Activated CD8-positive, alpha-beta memory T cell treated with anti-CD3 and anti-CD28 coated beads for 48 hours (primary cell): Measurements from ENCODE around the gene TMEM184A.

Experiments
- DNase-seq, 3 experiments: peaks; one replicate each; pipeline ENCODE4 v3.0.0-alpha.2; 2020; ENCODE audit warnings: low read depth in 2 of 3, low spot score in 2 of 3

TMEM184A gene

GRCh38 chr7:1555813-1556543 lies at the start of gene TMEM184A:
Gene TMEM184A, minus strand, starts transcription at chr7:1556205. Its CDS starts 721 bp downstream, at chr7:1555484.
- no peak for DNase-seq

GRCh38 chr7:1604383-1604782 lies 48.4 kb upstream of the TMEM184A start:
- DNase-seq: no peak

DNA sequence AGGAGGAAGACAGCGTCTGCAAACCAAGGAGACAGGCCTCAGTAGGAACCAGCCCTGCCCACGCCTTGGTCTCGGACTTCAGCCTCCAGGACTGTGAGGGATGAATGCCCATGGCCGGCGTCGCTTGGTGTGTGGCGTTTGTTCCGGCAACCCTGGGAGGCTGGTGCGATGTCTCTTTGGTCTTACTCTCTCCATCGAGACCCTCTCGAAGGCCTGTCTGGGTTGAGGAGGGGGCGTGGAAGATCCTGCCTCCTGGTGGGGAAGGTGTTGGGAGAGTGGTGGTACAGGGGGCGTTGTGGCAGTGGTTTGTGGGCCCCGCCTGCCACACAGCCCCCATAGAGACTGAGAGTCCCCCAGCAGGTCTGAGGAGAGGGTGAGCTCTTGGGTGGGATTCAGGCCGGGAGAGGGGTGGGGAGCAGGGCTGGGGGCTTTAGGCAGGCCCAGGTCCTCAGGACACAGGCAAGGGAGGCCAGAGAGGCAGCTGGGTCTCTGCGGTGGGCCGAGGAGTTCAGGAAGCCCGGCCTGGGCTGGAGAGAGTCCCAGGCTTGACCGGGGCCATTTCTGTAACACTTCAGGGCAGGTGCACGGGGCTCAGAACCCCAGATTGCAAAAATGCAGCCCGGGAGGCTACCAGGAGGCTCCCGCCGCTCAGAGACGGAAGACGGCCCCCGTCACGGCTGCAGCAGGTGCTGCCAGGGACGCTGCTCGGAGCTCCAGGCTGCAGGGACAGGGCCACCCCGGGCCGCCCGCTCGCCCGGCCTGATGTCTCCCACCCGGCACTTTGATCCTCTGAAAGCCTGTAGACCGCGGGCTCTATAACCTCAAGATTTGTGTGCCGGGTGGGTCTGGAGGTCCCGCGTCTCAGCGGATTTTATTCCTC lies 47.6 kb upstream of the TMEM184A start:
- DNase-seq: no peak

DNA sequence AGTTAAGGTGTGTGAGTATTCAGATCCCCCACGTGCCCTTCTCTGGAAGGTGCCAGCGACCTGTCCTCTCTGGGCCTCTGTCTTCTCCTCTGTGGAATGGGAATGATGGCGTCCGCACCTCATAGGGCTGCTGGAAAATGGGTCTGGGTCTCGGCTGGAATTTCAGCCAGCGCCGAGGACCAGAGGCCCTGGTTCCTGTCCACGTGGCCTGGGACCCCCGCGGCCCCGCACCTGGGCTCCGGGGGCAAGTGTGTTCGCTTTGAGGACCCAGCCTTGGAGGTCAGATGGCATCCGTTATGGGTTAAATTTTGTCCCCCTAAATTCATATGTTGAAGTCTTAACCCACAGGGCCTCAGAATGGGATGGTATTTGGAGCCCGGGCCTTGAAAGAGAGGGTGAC lies 46.4 kb upstream of the TMEM184A start:
- no peak for DNase-seq

DNA sequence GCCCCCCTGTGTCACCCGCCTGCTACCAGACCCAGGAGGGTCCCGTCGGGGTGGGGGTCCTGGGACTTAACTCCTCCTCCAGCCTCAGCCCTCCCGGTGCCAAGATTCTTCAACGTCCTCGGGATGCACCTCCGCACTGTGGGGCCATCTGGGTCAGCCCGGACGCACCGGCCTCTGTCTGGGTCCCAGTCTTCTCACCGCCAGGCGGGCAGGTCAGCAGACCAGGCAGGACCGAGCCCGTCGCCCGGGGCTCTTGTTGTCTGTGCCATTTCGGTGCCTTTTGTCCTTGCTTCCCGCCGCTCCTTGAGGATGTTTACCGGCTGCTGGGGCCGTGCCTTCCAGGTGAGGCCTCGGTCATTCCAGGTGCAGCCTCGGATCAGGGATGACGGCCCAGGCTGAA lies 46.0 kb upstream of the TMEM184A start:
- DNase-seq: no peak

GRCh38 chr7:1599640-1600395 lies 43.8 kb upstream of the TMEM184A start:
- no peak for DNase-seq

- no peak for DNase-seq
Measured at GRCh38 chr7:1598961-1599639, 43.1 kb upstream of the TMEM184A start.

- no peak for DNase-seq
Measured at GRCh38 chr7:1598286-1598685, 42.3 kb upstream of the TMEM184A start.

- DNase-seq: no peak
Measured at GRCh38 chr7:1597791-1598190, 41.8 kb upstream of the TMEM184A start.

- DNase-seq: no peak
Measured at GRCh38 chr7:1597066-1597760, 41.2 kb upstream of the TMEM184A start.

- DNase-seq: no peak
Measured at GRCh38 chr7:1596181-1597043, 40.4 kb upstream of the TMEM184A start.

DNA sequence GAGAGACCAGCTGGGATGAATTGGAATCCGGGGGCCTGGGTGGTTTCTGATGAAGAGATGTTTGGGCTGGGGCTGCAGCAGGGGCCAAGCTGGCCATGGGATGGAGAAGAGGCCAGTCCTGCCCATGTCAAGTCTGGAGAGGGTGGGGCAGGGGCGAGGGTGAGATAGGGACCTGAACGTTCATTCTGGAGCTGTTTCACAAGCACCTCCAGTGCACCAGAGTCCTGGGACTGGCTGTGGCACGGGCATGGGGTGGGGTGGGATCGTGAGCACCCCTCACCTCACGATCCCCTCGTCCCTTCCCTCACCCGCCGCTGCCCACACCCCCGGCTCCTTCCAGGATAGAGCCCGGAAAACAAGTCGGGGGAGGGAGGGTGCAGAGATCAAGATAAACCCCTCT lies 39.6 kb upstream of the TMEM184A start:
- no peak for DNase-seq

- no peak for DNase-seq
Measured at GRCh38 chr7:1595027-1595426, 39.0 kb upstream of the TMEM184A start.

- no peak for DNase-seq
Measured at GRCh38 chr7:1593904-1594421, 38.0 kb upstream of the TMEM184A start.

DNA sequence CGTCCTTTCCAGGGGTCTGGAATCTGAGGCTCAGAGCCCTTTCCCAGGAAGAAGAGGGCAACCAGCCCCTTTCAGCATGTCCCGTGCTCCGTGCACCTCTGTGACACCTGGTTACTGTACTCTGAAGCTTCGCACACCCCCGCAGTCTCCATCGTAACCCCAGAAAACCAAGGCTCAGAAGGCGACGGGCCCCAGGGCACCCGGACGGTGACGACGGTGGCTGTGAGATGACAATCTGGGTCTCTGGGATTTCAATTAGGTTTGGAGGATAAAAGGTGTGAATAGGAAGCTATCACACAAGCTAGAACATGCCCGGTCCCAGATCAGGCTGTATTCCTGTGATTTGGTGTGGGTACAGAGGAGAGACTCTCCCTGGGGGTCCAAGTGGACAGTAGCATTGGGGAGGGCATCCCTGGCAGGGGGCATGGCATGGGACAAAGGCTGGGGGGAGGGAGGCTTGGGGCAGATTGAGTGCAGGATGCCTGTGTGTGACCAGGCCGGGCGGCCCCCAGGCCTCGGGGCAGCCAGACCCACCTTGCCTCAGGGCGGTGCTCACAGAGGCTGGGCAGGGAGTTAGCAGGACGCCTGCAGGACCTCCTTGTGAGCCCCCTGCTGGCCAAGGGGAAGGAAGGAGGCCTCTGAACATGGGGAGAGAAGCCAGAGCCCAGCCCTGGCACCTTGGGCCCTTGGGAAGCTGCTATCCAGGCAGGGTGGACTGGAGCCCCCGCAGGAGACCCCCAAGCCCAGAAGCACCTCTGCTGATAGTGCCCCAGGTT lies 37.3 kb upstream of the TMEM184A start:
- DNase-seq: no peak

GRCh38 chr7:1592299-1592871 lies 36.4 kb upstream of the TMEM184A start:
- DNase-seq: no peak

DNA sequence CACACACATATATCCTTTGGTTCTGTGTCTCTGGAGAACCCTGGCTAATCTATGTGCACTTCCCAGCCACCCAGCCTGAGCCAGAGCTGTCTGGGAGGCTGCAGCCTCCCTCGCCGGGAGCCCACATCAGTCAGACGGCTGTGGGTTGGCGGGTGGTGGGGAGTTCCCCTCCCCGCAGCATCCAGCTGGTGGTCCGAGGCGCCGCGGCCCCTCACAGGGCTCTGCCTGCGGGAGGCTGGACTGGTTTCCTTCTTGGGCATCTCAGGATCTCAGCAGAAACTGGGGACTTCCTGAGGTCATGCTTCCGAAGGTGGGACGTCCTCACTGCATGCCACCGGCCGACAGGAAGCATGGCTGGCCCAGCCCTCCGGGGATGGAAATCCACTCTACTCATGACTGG lies 35.9 kb upstream of the TMEM184A start:
- no peak for DNase-seq

DNA sequence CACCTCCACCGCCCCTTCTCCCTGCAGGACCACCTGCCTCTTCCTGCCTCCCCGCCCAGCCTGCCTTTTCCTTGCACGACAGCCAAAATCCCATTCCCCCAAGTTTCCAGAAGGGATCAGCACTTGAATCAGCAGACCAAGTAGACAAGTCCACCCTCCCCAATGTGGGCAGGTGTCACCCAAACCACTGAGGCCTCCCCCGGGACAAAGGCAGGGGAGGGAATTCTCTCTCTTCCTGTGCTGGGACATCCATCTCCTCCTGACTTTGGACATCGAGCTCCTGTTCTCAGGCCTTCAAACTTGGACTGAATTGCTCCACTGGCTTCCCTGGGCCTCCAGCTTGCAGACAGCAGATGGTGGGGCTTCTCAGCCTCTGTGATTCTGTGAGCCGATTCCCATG lies 35.4 kb upstream of the TMEM184A start:
- DNase-seq: no peak
